Measurements from ENCODE around the gene DHRS3. TPM values are rescaled to one million over a fixed set of nuclear protein-coding genes. Genes with fewer than 3 reads are reported as not detected.

Gene DHRS3
- polyA plus RNA-seq, 1 donor (not counting 4 experiments of a cell fraction or from before 2014, with no cell fraction given), result 10.7 TPM

DNA sequence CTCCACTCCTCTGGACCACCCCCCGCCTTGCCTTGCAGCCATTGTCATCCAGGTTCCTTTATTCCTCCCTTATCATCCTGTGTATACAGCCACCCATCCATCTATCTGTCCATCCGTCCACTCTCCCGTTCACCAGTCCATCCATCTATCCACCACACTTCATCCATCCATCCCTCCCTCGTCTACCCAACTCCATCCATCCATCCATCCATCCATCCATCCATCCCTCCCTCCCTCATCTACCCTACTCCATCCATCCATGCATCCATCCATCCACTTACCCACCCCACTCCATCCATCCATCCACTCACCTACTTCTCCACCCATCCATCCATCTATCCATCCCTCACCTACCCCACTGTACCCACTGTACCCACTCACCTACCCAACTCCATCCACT, 35.4 kb downstream of the DHRS3 start:
- H3K9me3 ChIP-seq (ENCODE audit: control insufficient read depth, low read depth, low read length), result no peaks in the 10 kb centered on the region

DNA sequence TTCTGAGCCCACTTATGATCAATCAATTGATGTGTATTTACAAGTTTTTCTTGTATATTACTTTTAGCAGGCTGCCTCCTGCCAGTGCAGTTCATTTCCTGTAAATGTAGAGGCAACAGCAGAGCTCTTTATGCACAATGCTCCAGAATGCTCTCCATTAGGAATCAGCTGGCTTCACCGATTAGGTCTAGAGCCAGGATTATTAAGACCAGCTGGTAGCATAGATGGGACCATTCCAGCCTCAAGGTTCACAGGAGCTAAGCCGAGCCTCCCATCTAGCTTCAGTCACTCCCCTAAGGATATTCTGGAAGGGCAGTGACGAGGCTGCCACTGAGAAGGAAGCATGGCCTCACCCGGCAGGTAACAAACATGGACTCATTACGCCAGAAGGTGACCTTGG, 36.8 kb downstream of the DHRS3 start:
- Histone ChIP-seq H3K4me1 (ENCODE audit: control insufficient read depth, extremely low read depth, insufficient read depth, low read length) (no peaks in the 10 kb centered on the region), H3K27me3 (ENCODE audit: control insufficient read depth, extremely low read depth, insufficient read depth, low read length) (no peaks in the 10 kb centered on the region)
- no peak for FAIRE-seq

More for the DNA sequence above, 35.4 kb downstream of the DHRS3 start:
- no peak for DNase-seq (ENCODE audit: low read depth, low spot score)
- Histone ChIP-seq H3K27me3 (ENCODE audit: control insufficient read depth, extremely low read depth, insufficient read depth, low read length) (no peaks in the 10 kb centered on the region), H3K79me2 (ENCODE audit: control insufficient read depth, insufficient read depth, low read length) (no peaks in the 10 kb centered on the region), H3K4me2 (ENCODE audit: control insufficient read depth, extremely low read depth, insufficient read depth, low read depth, low read length) (no peak overlapping the region), H2AFZ (ENCODE audit: control insufficient read depth, low read length) (no peak overlapping the region), H4K20me1 (ENCODE audit: control insufficient read depth, extremely low read depth, insufficient read depth, low read length) (peaks cover 3% of the 10 kb centered on the region), H3K9ac (ENCODE audit: control insufficient read depth, extremely low read depth, insufficient read depth, low read length) (no peak overlapping the region), H3K36me3 (ENCODE audit: control insufficient read depth in 2 of 2, extremely low read depth in 1 of 2, insufficient read depth in 2 of 2, low read length in 2 of 2) (peaks cover 0 to 3% of the 10 kb centered on the region in 2 experiments), H3K27ac (ENCODE audit: control insufficient read depth, insufficient read depth, low read length) (no peak overlapping the region), H3K4me3 (ENCODE audit: control insufficient read depth in 2 of 3, extremely low read depth in 1 of 3, insufficient read depth in 2 of 3, low read depth in 1 of 3, low read length in 3 of 3) (no peak overlapping the region), H3K9me1 (ENCODE audit: control insufficient read depth, extremely low read depth, insufficient read depth, low read length) (no peaks in the 10 kb centered on the region), H3K4me1 (ENCODE audit: control insufficient read depth, extremely low read depth, insufficient read depth, low read length) (no peaks in the 10 kb centered on the region)
- no peak for FAIRE-seq
- dilution Hi-C loops (cut with MboI; ENCODE audit: extremely low pct_ligation_motif_present, low sequenced_read_pairs), result no loop called here
- TF ChIP-seq, protein P1, sequence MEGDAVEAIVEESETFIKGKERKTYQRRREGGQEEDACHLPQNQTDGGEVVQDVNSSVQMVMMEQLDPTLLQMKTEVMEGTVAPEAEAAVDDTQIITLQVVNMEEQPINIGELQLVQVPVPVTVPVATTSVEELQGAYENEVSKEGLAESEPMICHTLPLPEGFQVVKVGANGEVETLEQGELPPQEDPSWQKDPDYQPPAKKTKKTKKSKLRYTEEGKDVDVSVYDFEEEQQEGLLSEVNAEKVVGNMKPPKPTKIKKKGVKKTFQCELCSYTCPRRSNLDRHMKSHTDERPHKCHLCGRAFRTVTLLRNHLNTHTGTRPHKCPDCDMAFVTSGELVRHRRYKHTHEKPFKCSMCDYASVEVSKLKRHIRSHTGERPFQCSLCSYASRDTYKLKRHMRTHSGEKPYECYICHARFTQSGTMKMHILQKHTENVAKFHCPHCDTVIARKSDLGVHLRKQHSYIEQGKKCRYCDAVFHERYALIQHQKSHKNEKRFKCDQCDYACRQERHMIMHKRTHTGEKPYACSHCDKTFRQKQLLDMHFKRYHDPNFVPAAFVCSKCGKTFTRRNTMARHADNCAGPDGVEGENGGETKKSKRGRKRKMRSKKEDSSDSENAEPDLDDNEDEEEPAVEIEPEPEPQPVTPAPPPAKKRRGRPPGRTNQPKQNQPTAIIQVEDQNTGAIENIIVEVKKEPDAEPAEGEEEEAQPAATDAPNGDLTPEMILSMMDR (optimal IDR thresholded peaks at IDR 0.05 in 1 of 3, IDR thresholded peaks at IDR 0.05 in 1 of 3, conservative IDR thresholded peaks at IDR 0.05 in 1 of 3; ENCODE audit: extremely low read depth in 1 of 3, insufficient read depth in 2 of 3, low read length in 3 of 3), result no peak
- no peak for TF ChIP-seq EZH2 (IDR thresholded peaks at IDR 0.05; ENCODE audit: low read length)

More for the DNA sequence above, 36.8 kb downstream of the DHRS3 start:
- Histone ChIP-seq H3K9me3 (ENCODE audit: control insufficient read depth, low read depth, low read length) (no peaks in the 10 kb centered on the region), H3K9me1 (ENCODE audit: control insufficient read depth, extremely low read depth, insufficient read depth, low read length) (no peaks in the 10 kb centered on the region), H3K36me3 (ENCODE audit: control insufficient read depth in 2 of 2, extremely low read depth in 1 of 2, insufficient read depth in 2 of 2, low read length in 2 of 2) (peaks cover 0 to 3% of the 10 kb centered on the region in 2 experiments), H3K79me2 (ENCODE audit: control insufficient read depth, insufficient read depth, low read length) (no peaks in the 10 kb centered on the region), H4K20me1 (ENCODE audit: control insufficient read depth, extremely low read depth, insufficient read depth, low read length) (peaks cover 3% of the 10 kb centered on the region), H3K27ac (ENCODE audit: control insufficient read depth, insufficient read depth, low read length) (no peak overlapping the region), H2AFZ (ENCODE audit: control insufficient read depth, low read length) (no peak overlapping the region), H3K9ac (ENCODE audit: control insufficient read depth, extremely low read depth, insufficient read depth, low read length) (no peak overlapping the region), H3K4me3 (ENCODE audit: control insufficient read depth in 2 of 3, extremely low read depth in 1 of 3, insufficient read depth in 2 of 3, low read depth in 1 of 3, low read length in 3 of 3) (no peak overlapping the region), H3K4me2 (ENCODE audit: control insufficient read depth, extremely low read depth, insufficient read depth, low read depth, low read length) (no peak overlapping the region)
- dilution Hi-C loops (cut with MboI; ENCODE audit: extremely low pct_ligation_motif_present, low sequenced_read_pairs), result no loop called here
- no peak for DNase-seq (ENCODE audit: low read depth, low spot score)
- no peak for TF ChIP-seq EZH2 (IDR thresholded peaks at IDR 0.05; ENCODE audit: low read length)

Measured in keratinocyte (primary cell).